Stomach (tissue), 4 donors: ENCODE results near the gene SEMA7A.

Experiments
- CTCF ChIP-seq, 7 experiments: fragments of 450-650 bp in 4 of 7; fragments of 200-600 bp in 3 of 7; sonication (generic) in 3 of 7; IDR thresholded peaks; one replicate each; pipeline ENCODE4 v1.5.1; 2016 to 2019; ENCODE audit warnings: antibody characterized with exemption in 7 of 7, control low read depth in 2 of 7, mild to moderate bottlenecking in 1 of 7
- POLR2AphosphoS5 ChIP-seq, 3 donors: sonication (generic); formaldehyde crosslinking; IDR thresholded peaks; one replicate each; pipeline ENCODE4 v1.6.1; 2016; ENCODE audit warnings: antibody characterized with exemption in 3 of 3

GRCh38 chr15:74421302-74422245 is 12.2 kb downstream of the SEMA7A start:
- no peak for TF ChIP-seq CTCF (IDR thresholded peaks at IDR 0.05)
- TF ChIP-seq POLR2AphosphoS5 (IDR thresholded peaks at IDR 0.05): no peak
